Measurements from ENCODE around the gene VPS8.

- TF ChIP-seq SMARCE1 (IDR thresholded peaks at IDR 0.05; ENCODE audit: borderline replicate concordance) (no peak), REST (IDR thresholded peaks at IDR 0.05; ENCODE audit: borderline replicate concordance in 1 of 2, low read depth in 1 of 2, low read length in 2 of 2) (no peak), CTCF (CRISPR knock-in tag; IDR thresholded peaks at IDR 0.05) (no peak), JUND (CRISPR knock-in tag; IDR thresholded peaks at IDR 0.05) (no peak), POLR2AphosphoS5 (IDR thresholded peaks at IDR 0.05; ENCODE audit: low read depth, low read length) (no peak), SNRNP70 (IDR thresholded peaks at IDR 0.05; ENCODE audit: low read depth, low read length) (no peak), TBP (CRISPR knock-in tag; IDR thresholded peaks at IDR 0.05) (no peak), MAX (IDR thresholded peaks at IDR 0.05) (no peak)
Measured at GRCh38 chr3:184848934-184849333, 37.0 kb downstream of the VPS8 start.

Measured in HepG2 (cell line).